Measurements from ENCODE around the gene MAPK8IP3.
A peak's percentile ranks its signal among the peaks of the same experiment; 100 is the strongest.

The MAPK8IP3 gene

GRCh38 chr16:1768061-1768766 is 62.2 kb downstream of the MAPK8IP3 start:
- Histone ChIP-seq H3K9me3 (ENCODE audit: insufficient read depth, low read length) (no peaks in the 10 kb centered on the region), H3K36me3 (ENCODE audit: insufficient read depth, insufficient read length, low read length) (peaks cover 80% of the 10 kb centered on the region)

GRCh38 chr16:1768767-1769401 is 62.9 kb downstream of the MAPK8IP3 start:
- no peak for DNase-seq (ENCODE audit: low read depth, low spot score)
- peaks cover 16% of the 10 kb centered on the region for H3K4me1 ChIP-seq (ENCODE audit: insufficient read depth, insufficient read length)
- peaks cover 77% of the 10 kb centered on the region for H3K36me3 ChIP-seq (ENCODE audit: insufficient read depth, insufficient read length, low read length)
- TF ChIP-seq SUZ12 (IDR thresholded peaks at IDR 0.05; ENCODE audit: extremely low read depth, insufficient read depth, insufficient read length) (no peak), YY1 (IDR thresholded peaks at IDR 0.05; ENCODE audit: insufficient read depth, insufficient read length) (no peak), ZNF274 (IDR thresholded peaks at IDR 0.05; ENCODE audit: low read depth, low read length) (no peak)
- peak overlapping the region; percentile 64 for H3K9ac ChIP-seq (ENCODE audit: insufficient read length, low read depth)
- H3K4me3 ChIP-seq (ENCODE audit: insufficient read length, low read depth) = no peak overlapping the region
- no peaks in the 10 kb centered on the region for H3K9me3 ChIP-seq (ENCODE audit: insufficient read depth, low read length)
- H3K27me3 ChIP-seq (ENCODE audit: insufficient read depth, insufficient read length) = no peaks in the 10 kb centered on the region

More at GRCh38 chr16:1768061-1768766, 62.2 kb downstream of the MAPK8IP3 start:
- H3K27me3 ChIP-seq (ENCODE audit: insufficient read depth, insufficient read length) = no peaks in the 10 kb centered on the region
- H3K4me1 ChIP-seq (ENCODE audit: insufficient read depth, insufficient read length) = peaks cover 17% of the 10 kb centered on the region
- no peak overlapping the region for H3K9ac ChIP-seq (ENCODE audit: insufficient read length, low read depth)
- TF ChIP-seq ZNF274 (IDR thresholded peaks at IDR 0.05; ENCODE audit: low read depth, low read length) (no peak), SUZ12 (IDR thresholded peaks at IDR 0.05; ENCODE audit: extremely low read depth, insufficient read depth, insufficient read length) (no peak), YY1 (IDR thresholded peaks at IDR 0.05; ENCODE audit: insufficient read depth, insufficient read length) (no peak)
- DNase-seq (ENCODE audit: low read depth, low spot score) = no peak
- H3K4me3 ChIP-seq (ENCODE audit: insufficient read length, low read depth) = no peak overlapping the region

- DNase-seq (ENCODE audit: low read depth, low spot score) = no peak
- TF ChIP-seq ZNF274 (IDR thresholded peaks at IDR 0.05; ENCODE audit: low read depth, low read length) = no peak
- no peak for TF ChIP-seq YY1 (IDR thresholded peaks at IDR 0.05; ENCODE audit: insufficient read depth, insufficient read length)
- no peak for TF ChIP-seq SUZ12 (IDR thresholded peaks at IDR 0.05; ENCODE audit: extremely low read depth, insufficient read depth, insufficient read length)
- Histone ChIP-seq H3K9me3 (ENCODE audit: insufficient read depth, low read length) (no peaks in the 10 kb centered on the region), H3K4me1 (ENCODE audit: insufficient read depth, insufficient read length) (peaks cover 17% of the 10 kb centered on the region), H3K27me3 (ENCODE audit: insufficient read depth, insufficient read length) (no peaks in the 10 kb centered on the region), H3K4me3 (ENCODE audit: insufficient read length, low read depth) (no peak overlapping the region), H3K36me3 (ENCODE audit: insufficient read depth, insufficient read length, low read length) (peaks cover 77% of the 10 kb centered on the region), H3K9ac (ENCODE audit: insufficient read length, low read depth) (peak overlapping the region; percentile 64)
Measured at GRCh38 chr16:1769402-1770300, 63.7 kb downstream of the MAPK8IP3 start.

GRCh38 chr16:1770328-1771187 is 64.6 kb downstream of the MAPK8IP3 start:
- Histone ChIP-seq H3K27me3 (ENCODE audit: insufficient read depth, insufficient read length) (no peaks in the 10 kb centered on the region), H3K9me3 (ENCODE audit: insufficient read depth, low read length) (no peaks in the 10 kb centered on the region), H3K4me1 (ENCODE audit: insufficient read depth, insufficient read length) (peaks cover 17% of the 10 kb centered on the region), H3K36me3 (ENCODE audit: insufficient read depth, insufficient read length, low read length) (peaks cover 77% of the 10 kb centered on the region), H3K4me3 (ENCODE audit: insufficient read length, low read depth) (peak overlapping the region; percentile 97), H3K9ac (ENCODE audit: insufficient read length, low read depth) (peak overlapping the region; percentile 99)
- no peak for DNase-seq (ENCODE audit: low read depth, low spot score)
- no peak for TF ChIP-seq ZNF274 (IDR thresholded peaks at IDR 0.05; ENCODE audit: low read depth, low read length)
- TF ChIP-seq YY1 (IDR thresholded peaks at IDR 0.05; ENCODE audit: insufficient read depth, insufficient read length) = no peak
- TF ChIP-seq SUZ12 (IDR thresholded peaks at IDR 0.05; ENCODE audit: extremely low read depth, insufficient read depth, insufficient read length) = no peak

GRCh38 chr16:1771188-1771863 is 65.3 kb downstream of the MAPK8IP3 start, which contains the start of gene NME3:
Gene NME3, minus strand, starts transcription at chr16:1771543. Its CDS starts 9 bp downstream, at chr16:1771534.
- peaks cover 77% of the 10 kb centered on the region for H3K36me3 ChIP-seq (ENCODE audit: insufficient read depth, insufficient read length, low read length)
- TF ChIP-seq SUZ12 (IDR thresholded peaks at IDR 0.05; ENCODE audit: extremely low read depth, insufficient read depth, insufficient read length) (no peak), ZNF274 (IDR thresholded peaks at IDR 0.05; ENCODE audit: low read depth, low read length) (no peak), YY1 (IDR thresholded peaks at IDR 0.05; ENCODE audit: insufficient read depth, insufficient read length) (no peak)

GRCh38 chr16:1771864-1772361 is 65.9 kb downstream of the MAPK8IP3 start:
- Histone ChIP-seq H3K4me3 (ENCODE audit: insufficient read length, low read depth) (peak overlapping the region; percentile 97), H3K9me3 (ENCODE audit: insufficient read depth, low read length) (no peaks in the 10 kb centered on the region), H3K36me3 (ENCODE audit: insufficient read depth, insufficient read length, low read length) (peaks cover 77% of the 10 kb centered on the region), H3K27me3 (ENCODE audit: insufficient read depth, insufficient read length) (no peaks in the 10 kb centered on the region), H3K4me1 (ENCODE audit: insufficient read depth, insufficient read length) (peaks cover 17% of the 10 kb centered on the region), H3K9ac (ENCODE audit: insufficient read length, low read depth) (peak overlapping the region; percentile 99)
- no peak for TF ChIP-seq YY1 (IDR thresholded peaks at IDR 0.05; ENCODE audit: insufficient read depth, insufficient read length)
- TF ChIP-seq SUZ12 (IDR thresholded peaks at IDR 0.05; ENCODE audit: extremely low read depth, insufficient read depth, insufficient read length) = no peak
- TF ChIP-seq ZNF274 (IDR thresholded peaks at IDR 0.05; ENCODE audit: low read depth, low read length) = no peak
- no peak for DNase-seq (ENCODE audit: low read depth, low spot score)

More at GRCh38 chr16:1771188-1771863, 65.3 kb downstream of the MAPK8IP3 start, which contains the start of gene NME3:
- H3K27me3 ChIP-seq (ENCODE audit: insufficient read depth, insufficient read length) = no peaks in the 10 kb centered on the region
- H3K4me1 ChIP-seq (ENCODE audit: insufficient read depth, insufficient read length) = peaks cover 17% of the 10 kb centered on the region
- peak within 1 kb of the TSS; percentile 99 for H3K9ac ChIP-seq (ENCODE audit: insufficient read length, low read depth)
- H3K9me3 ChIP-seq (ENCODE audit: insufficient read depth, low read length) = no peaks in the 10 kb centered on the region
- H3K4me3 ChIP-seq (ENCODE audit: insufficient read length, low read depth) = peak within 1 kb of the TSS; percentile 97
- peak; percentile 46 for DNase-seq (ENCODE audit: low read depth, low spot score)
